Hepatocyte (in vitro differentiated cells): ENCODE data around the gene CARM1.

Experiments used
- CTCF ChIP-seq: fragments of 200-600 bp; sonication (generic); IDR thresholded peaks from 2 replicates; pipeline ENCODE4 v1.5.1; 2016; ENCODE audit warnings: antibody characterized with exemption, mild to moderate bottlenecking; ENCODE audit not compliant: poor library complexity
- EZH2 ChIP-seq: fragments of 200-600 bp; sonication (generic); IDR thresholded peaks from 2 replicates; pipeline ENCODE4 v1.6.1; 2016; ENCODE audit warnings: antibody characterized with exemption, mild to moderate bottlenecking, borderline replicate concordance

- TF ChIP-seq CTCF (no peak), EZH2 (no peak)
These were observed 24.6 kb downstream of the CARM1 start for GRCh38 chr19:10895920-10896319.
